ENCODE measurements around the gene DZIP1L.

- TF ChIP-seq CTCF (IDR thresholded peaks at IDR 0.05; ENCODE audit: extremely low read depth in 1 of 2, insufficient read depth in 1 of 2, low read depth in 1 of 2, low read length in 2 of 2) (no peak), GATA2 (IDR thresholded peaks at IDR 0.05; ENCODE audit: insufficient read depth, insufficient read length, low read depth, low read length) (no peak), POLR2A (IDR thresholded peaks at IDR 0.05; ENCODE audit: low read depth, low read length) (no peak), POLR2AphosphoS5 (IDR thresholded peaks at IDR 0.05; ENCODE audit: insufficient read depth, low read depth, low read length) (no peak), EZH2 (IDR thresholded peaks at IDR 0.05; ENCODE audit: borderline replicate concordance, low read depth, low read length, severe bottlenecking) (no peak), MYC (IDR thresholded peaks at IDR 0.05; ENCODE audit: low read depth, low read length) (no peak), MAX (IDR thresholded peaks at IDR 0.05; ENCODE audit: insufficient read depth, insufficient read length) (no peak)
Measured at GRCh38 chr3:138137861-138138260, 22.5 kb upstream of the DZIP1L start.

Data from endothelial cell of umbilical vein (primary cell).